ENCODE results near the gene RGS7. TPM values are rescaled to one million over a fixed set of nuclear protein-coding genes. Genes with fewer than 3 reads are reported as not detected.

RGS7 gene
- total RNA-seq, 1 donor from 2014 or later, result 0.18 TPM

DNA sequence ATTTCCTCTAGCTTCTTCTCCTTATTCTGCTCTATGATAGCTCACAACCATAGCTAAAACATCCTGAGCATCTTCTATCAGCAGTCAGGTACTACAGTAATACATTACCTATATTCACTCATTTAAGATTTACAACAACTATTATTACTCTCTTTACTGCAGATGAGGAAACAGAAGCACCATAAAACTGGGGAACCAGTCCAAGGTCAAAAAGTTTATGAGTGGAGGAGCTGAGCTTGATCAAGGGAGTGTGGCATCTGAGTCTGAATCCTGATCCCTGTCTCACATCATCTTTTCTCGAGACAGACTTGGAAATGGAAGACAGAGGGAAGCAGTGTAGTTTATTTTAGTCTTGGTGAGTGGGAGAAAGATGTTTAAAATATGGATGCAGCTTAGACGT lies 288.6 kb downstream of the RGS7 start:
- H3K4me2 ChIP-seq (ENCODE audit: low read length), result no peak overlapping the region
- no peak for DNase-seq (ENCODE audit: low read depth)
- H3K27ac ChIP-seq (ENCODE audit: low read depth, low read length), result no peak overlapping the region
- no peak overlapping the region for H3K9ac ChIP-seq (ENCODE audit: low read length)
- no peak overlapping the region for H2AFZ ChIP-seq (ENCODE audit: low read depth, low read length)
- Mint-ChIP-seq H3K27me3 (ENCODE audit: low read depth, unreplicated experiment) (no peaks in the 10 kb centered on the region), H3K4me3 (ENCODE audit: unreplicated experiment) (no peak overlapping the region), H3K4me1 (ENCODE audit: low read depth, unreplicated experiment) (no peaks in the 10 kb centered on the region), H3K36me3 (ENCODE audit: low read depth, unreplicated experiment) (no peaks in the 10 kb centered on the region), H3K9me3 (ENCODE audit: unreplicated experiment) (no peaks in the 10 kb centered on the region), H3K27ac (ENCODE audit: unreplicated experiment) (no peak overlapping the region)
- no peaks in the 10 kb centered on the region for H3K9me3 ChIP-seq (ENCODE audit: insufficient read depth, low read depth, low read length)
- no peak for TF ChIP-seq EZH2 (IDR thresholded peaks at IDR 0.05; ENCODE audit: insufficient read depth, low read length)
- TF ChIP-seq, protein P1, sequence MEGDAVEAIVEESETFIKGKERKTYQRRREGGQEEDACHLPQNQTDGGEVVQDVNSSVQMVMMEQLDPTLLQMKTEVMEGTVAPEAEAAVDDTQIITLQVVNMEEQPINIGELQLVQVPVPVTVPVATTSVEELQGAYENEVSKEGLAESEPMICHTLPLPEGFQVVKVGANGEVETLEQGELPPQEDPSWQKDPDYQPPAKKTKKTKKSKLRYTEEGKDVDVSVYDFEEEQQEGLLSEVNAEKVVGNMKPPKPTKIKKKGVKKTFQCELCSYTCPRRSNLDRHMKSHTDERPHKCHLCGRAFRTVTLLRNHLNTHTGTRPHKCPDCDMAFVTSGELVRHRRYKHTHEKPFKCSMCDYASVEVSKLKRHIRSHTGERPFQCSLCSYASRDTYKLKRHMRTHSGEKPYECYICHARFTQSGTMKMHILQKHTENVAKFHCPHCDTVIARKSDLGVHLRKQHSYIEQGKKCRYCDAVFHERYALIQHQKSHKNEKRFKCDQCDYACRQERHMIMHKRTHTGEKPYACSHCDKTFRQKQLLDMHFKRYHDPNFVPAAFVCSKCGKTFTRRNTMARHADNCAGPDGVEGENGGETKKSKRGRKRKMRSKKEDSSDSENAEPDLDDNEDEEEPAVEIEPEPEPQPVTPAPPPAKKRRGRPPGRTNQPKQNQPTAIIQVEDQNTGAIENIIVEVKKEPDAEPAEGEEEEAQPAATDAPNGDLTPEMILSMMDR (IDR thresholded peaks at IDR 0.05; ENCODE audit: insufficient read depth, low read depth, low read length), result no peak
- no peaks in the 10 kb centered on the region for H3K27me3 ChIP-seq (ENCODE audit: insufficient read depth, low read length)
- FAIRE-seq, result no peak
- H3K36me3 ChIP-seq (ENCODE audit: insufficient read depth, low read length), result no peaks in the 10 kb centered on the region
- no peaks in the 10 kb centered on the region for H3K4me1 ChIP-seq (ENCODE audit: insufficient read depth, low read length)
- H3K79me2 ChIP-seq (ENCODE audit: insufficient read depth, low read length), result no peaks in the 10 kb centered on the region
- no peak overlapping the region for H3K4me3 ChIP-seq (ENCODE audit: insufficient read depth, low read depth, low read length)
- no peaks in the 10 kb centered on the region for H4K20me1 ChIP-seq (ENCODE audit: insufficient read depth, low read length)

DNA sequence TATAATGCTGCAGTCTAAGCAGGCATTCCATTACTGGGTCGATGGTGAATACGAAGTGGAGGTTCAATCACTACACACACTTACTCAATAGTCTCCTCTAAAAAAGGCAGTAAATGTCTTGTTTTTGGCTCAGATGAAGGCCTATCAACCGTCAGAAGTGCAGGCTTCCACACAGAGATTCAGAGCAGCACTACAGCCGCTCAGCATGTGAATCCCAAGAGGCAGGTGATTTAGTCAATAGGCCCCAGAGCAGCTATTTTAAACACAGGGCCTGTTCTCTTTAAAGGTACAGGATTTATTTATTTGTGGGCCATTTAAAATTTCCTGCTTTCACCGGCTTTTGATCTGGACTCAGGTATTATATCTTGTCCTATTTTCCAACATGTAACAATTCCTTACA lies 293.7 kb downstream of the RGS7 start:
- Histone ChIP-seq H3K4me2 (ENCODE audit: low read length) (no peak overlapping the region), H2AFZ (ENCODE audit: low read depth, low read length) (no peak overlapping the region), H3K27ac (ENCODE audit: low read depth, low read length) (no peak overlapping the region), H3K27me3 (ENCODE audit: insufficient read depth, low read length) (no peaks in the 10 kb centered on the region), H3K9ac (ENCODE audit: low read length) (no peak overlapping the region), H3K79me2 (ENCODE audit: insufficient read depth, low read length) (no peaks in the 10 kb centered on the region), H3K9me3 (ENCODE audit: insufficient read depth, low read depth, low read length) (no peaks in the 10 kb centered on the region), H3K4me3 (ENCODE audit: insufficient read depth, low read depth, low read length) (no peak overlapping the region), H4K20me1 (ENCODE audit: insufficient read depth, low read length) (no peaks in the 10 kb centered on the region), H3K4me1 (ENCODE audit: insufficient read depth, low read length) (no peaks in the 10 kb centered on the region), H3K36me3 (ENCODE audit: insufficient read depth, low read length) (no peaks in the 10 kb centered on the region)
- DNase-seq (ENCODE audit: low read depth), result no peak
- Mint-ChIP-seq H3K4me3 (ENCODE audit: unreplicated experiment) (no peak overlapping the region), H3K36me3 (ENCODE audit: low read depth, unreplicated experiment) (no peaks in the 10 kb centered on the region), H3K27me3 (ENCODE audit: low read depth, unreplicated experiment) (no peaks in the 10 kb centered on the region), H3K9me3 (ENCODE audit: unreplicated experiment) (no peaks in the 10 kb centered on the region), H3K27ac (ENCODE audit: unreplicated experiment) (no peak overlapping the region), H3K4me1 (ENCODE audit: low read depth, unreplicated experiment) (no peaks in the 10 kb centered on the region)
- no peak for TF ChIP-seq EZH2 (IDR thresholded peaks at IDR 0.05; ENCODE audit: insufficient read depth, low read length)
- TF ChIP-seq, protein P1 (IDR thresholded peaks at IDR 0.05; ENCODE audit: insufficient read depth, low read depth, low read length), result no peak
- FAIRE-seq, result no peak

DNA sequence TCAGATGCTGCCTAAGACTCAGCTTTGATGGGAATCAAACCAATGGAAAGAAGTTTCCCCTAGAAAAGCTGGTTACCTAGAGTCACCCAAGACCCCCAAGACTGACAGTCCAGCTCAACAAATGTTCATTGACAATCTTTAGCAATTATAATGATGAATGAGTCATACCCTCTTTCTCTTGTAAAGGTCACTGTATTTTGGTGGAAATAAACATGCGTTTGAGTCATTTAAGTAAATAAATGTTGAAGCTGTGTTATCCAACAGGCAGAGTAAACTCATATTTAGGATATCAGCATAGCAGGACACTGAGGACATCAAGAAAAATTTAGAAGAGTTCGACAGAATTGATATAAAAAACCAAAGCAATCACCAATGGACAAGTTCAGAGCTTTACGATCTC lies 295.9 kb downstream of the RGS7 start:
- FAIRE-seq, result no peak
- Mint-ChIP-seq H3K27ac (ENCODE audit: unreplicated experiment) (no peak overlapping the region), H3K9me3 (ENCODE audit: unreplicated experiment) (no peaks in the 10 kb centered on the region)

More for the DNA sequence above, 295.9 kb downstream of the RGS7 start:
- Histone ChIP-seq H2AFZ (ENCODE audit: low read depth, low read length) (no peak overlapping the region), H3K9me3 (ENCODE audit: insufficient read depth, low read depth, low read length) (no peaks in the 10 kb centered on the region), H3K4me1 (ENCODE audit: insufficient read depth, low read length) (no peaks in the 10 kb centered on the region), H3K27ac (ENCODE audit: low read depth, low read length) (no peak overlapping the region), H3K4me3 (ENCODE audit: insufficient read depth, low read depth, low read length) (no peak overlapping the region), H3K27me3 (ENCODE audit: insufficient read depth, low read length) (no peaks in the 10 kb centered on the region), H3K79me2 (ENCODE audit: insufficient read depth, low read length) (no peaks in the 10 kb centered on the region), H4K20me1 (ENCODE audit: insufficient read depth, low read length) (no peaks in the 10 kb centered on the region), H3K36me3 (ENCODE audit: insufficient read depth, low read length) (no peaks in the 10 kb centered on the region), H3K4me2 (ENCODE audit: low read length) (no peak overlapping the region), H3K9ac (ENCODE audit: low read length) (no peak overlapping the region)
- TF ChIP-seq, protein P1 (IDR thresholded peaks at IDR 0.05; ENCODE audit: insufficient read depth, low read depth, low read length), result no peak
- no peak for TF ChIP-seq EZH2 (IDR thresholded peaks at IDR 0.05; ENCODE audit: insufficient read depth, low read length)
- no peaks in the 10 kb centered on the region for H3K4me1 Mint-ChIP-seq (ENCODE audit: low read depth, unreplicated experiment)
- H3K36me3 Mint-ChIP-seq (ENCODE audit: low read depth, unreplicated experiment), result no peaks in the 10 kb centered on the region
- DNase-seq (ENCODE audit: low read depth), result no peak
- no peaks in the 10 kb centered on the region for H3K27me3 Mint-ChIP-seq (ENCODE audit: low read depth, unreplicated experiment)
- H3K4me3 Mint-ChIP-seq (ENCODE audit: unreplicated experiment), result no peak overlapping the region

Measured in astrocyte (in vitro differentiated cells and primary cell).